Stimulated activated CD8-positive, alpha-beta memory T cell treated with anti-CD3 and anti-CD28 coated beads, Interleukin-15, amount 100 ng/mL, for 48 hours (primary cell): ENCODE measurements around the gene ROBO2.

ENCODE experiments used
- DNase-seq, 2 donors: peaks; one replicate each; pipeline ENCODE4 v3.0.0-alpha.2; 2020; ENCODE audit warnings: low read depth in 2 of 2

ROBO2 gene

GRCh38 chr3:77489216-77489615 is 449.3 kb downstream of the ROBO2 start:
- DNase-seq: no peak

GRCh38 chr3:77491961-77492360 is 452.1 kb downstream of the ROBO2 start:
- no peak for DNase-seq

DNA sequence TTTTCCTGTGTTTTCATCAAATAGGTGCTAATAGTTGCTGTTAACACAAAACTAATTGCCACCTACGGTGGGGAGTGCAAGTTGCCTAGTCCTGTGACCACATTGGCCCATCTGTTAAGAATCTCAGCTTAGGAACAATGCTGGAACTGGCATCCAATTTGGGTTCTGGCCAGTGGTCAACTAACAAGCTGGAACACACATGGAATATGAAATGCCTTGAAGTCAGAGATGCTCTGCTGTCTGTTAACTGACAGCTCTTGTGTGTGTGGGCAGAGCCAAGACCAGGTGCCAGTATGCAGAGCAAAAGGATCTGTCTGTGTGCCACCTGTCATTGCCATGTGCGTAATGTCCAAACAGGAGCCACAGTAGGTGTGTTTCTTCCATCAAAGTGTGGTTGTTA is 460.8 kb downstream of the ROBO2 start:
- DNase-seq: no peak

GRCh38 chr3:77506384-77506783 is 466.5 kb downstream of the ROBO2 start:
- DNase-seq: no peak

DNA sequence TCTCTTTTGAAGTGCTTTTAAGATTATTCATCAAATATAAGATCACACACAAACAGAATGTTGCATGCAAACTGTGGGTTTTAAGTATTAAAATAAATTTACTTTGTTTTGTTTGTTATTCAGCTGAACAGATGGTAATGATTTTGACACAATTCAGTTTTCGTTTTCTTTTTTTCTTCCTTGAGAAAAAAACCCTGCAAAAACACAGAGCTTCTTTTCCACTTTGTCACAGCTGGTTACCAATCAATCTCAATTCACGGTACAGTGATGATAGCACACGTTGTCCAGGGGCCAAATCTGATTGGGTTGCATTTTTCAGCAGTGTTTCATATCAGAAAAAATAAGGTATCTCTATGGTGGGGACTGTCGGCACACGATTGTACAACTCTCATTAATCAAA is 473.6 kb downstream of the ROBO2 start:
- DNase-seq: no peak

- DNase-seq: no peak
Measured at GRCh38 chr3:77514766-77515165, 474.9 kb downstream of the ROBO2 start.

- DNase-seq: no peak
Measured at GRCh38 chr3:77524463-77524862, 484.6 kb downstream of the ROBO2 start.

DNA sequence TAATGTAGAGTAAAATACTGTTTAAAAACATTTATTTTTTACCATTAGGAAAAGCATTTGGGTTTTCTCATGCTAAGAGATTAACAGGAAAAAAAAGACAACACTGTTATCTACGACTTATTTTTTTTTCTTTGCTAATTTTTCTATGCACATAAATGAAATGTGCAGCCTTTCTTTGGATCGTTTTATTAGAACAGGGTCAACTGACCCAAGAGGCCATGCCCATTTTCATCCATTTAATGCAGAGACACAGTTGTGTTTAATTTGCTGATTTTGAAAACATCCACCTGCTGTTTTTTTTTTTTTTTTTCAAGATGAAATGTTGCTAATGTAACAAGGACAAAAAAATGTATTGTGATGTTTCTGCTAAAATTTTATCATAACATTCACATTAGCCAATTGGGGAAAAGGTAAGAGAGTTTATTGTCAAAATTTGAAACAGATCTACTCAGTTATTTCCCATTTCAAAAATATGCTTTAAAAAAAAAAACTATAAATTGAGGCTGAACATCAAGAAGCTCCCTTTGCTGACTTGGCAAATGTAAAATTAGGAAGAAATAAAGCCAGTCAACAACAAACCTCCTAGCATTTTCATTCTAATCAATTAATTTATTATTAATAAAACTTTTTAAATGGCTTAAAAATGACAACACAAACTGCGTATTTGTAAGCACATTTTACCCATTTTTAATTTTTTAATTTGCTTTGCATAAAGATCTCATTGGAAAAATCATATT is 485.2 kb downstream of the ROBO2 start:
- DNase-seq: no peak

GRCh38 chr3:77526573-77527113 is 486.7 kb downstream of the ROBO2 start:
- DNase-seq: no peak

GRCh38 chr3:77529522-77529921 is 489.6 kb downstream of the ROBO2 start:
- no peak for DNase-seq

DNA sequence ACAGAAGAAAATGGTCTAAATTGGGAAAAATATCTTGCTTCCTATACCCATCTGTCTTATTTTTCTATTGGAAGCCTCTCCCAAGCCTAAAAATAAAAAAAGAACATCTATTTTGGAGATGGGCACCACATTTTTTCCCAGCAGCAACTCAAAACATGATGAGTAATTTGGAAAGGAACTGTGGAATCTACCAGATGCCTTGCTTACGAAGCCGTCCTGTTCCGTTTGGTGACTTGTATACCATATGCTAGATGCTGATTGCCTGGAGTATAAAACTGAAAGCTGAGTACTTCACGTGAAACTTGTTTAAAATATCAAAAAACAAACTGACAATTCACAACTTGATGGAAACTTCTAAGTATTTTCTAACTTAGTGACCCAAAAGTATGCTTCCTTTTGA is 491.0 kb downstream of the ROBO2 start:
- no peak for DNase-seq

GRCh38 chr3:77535116-77535515 is 495.2 kb downstream of the ROBO2 start:
- no peak for DNase-seq

GRCh38 chr3:77536038-77536775 is 496.3 kb downstream of the ROBO2 start:
- no peak for DNase-seq

GRCh38 chr3:77539014-77539413 is 499.1 kb downstream of the ROBO2 start:
- no peak for DNase-seq

DNA sequence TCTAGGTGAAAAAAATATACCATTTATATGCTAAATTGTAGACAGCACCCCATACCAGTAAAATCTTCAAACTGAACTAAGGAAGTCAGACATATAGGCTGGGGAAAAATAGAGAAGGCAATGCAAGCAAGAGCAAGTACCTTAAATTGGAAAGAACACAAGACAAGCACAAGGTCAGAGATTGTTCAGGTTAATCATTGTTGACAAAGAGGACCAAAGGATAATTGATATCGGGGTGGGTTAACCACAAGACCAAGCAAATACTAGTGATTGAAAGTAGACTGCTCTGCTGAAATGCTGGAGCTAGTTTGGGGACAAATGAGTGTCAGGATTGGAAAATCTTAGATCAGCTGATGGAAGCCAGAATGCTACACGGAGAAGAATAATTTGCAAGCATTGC is 499.8 kb downstream of the ROBO2 start:
- DNase-seq: no peak

GRCh38 chr3:77541203-77541922 is 501.5 kb downstream of the ROBO2 start:
- no peak for DNase-seq

- no peak for DNase-seq
Measured at GRCh38 chr3:77546246-77546645, 506.3 kb downstream of the ROBO2 start.

- no peak for DNase-seq
Measured at GRCh38 chr3:77549034-77549433, 509.1 kb downstream of the ROBO2 start.

DNA sequence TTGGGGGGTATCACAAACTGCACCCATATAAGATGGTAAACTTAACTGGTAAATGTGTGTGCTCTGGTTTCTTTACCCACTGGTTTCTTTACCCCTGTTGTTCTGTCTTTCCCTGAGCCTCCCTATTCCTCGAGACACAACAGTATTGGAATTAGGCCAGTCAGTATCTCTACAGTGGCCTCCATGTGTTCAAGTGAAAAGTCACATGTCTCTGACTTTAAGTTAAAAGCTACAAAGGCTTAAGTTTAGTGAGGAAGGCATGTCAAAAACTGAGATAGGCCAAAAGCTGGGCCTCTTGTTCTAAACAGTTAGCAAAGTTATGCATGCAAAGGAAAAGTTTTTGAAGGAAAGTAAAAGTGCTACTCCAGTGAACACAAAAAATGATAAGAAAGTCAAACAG is 513.3 kb downstream of the ROBO2 start:
- no peak for DNase-seq

DNA sequence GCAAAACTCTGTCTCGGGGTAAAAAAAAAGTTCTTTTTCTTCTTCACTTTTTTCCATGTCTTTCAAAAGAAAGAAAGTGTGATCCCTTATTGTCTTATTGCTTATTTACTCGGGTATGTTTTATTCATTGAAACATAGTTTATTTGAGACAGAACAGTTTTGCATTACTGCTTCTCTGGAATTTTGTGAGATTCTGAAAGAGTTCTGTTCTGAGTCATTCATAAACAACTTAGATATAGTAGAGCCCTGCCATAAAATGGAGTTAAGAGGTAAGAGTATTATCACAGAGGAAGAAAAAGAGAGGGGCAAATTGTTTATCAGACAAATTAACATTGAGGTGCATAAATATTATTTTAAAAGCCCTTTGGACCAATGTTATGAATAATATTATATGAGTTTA is 522.2 kb downstream of the ROBO2 start:
- DNase-seq: no peak

- DNase-seq: no peak
Measured at GRCh38 chr3:77563012-77563411, 523.1 kb downstream of the ROBO2 start.

- no peak for DNase-seq
Measured at GRCh38 chr3:77566055-77566454, 526.2 kb downstream of the ROBO2 start.
